HepG2 (cell line): ENCODE data around the gene ZNF586. TPM values are rescaled to one million over a fixed set of nuclear protein-coding genes. Genes with fewer than 3 reads are reported as not detected.

Experiments used
- ATAC-seq: fragments of 200-7000 bp; cut with Tn5 transposase; 3 replicates; pipeline ENCODE4 v1.9.1; 2020; ENCODE audit warnings: mild to moderate bottlenecking, moderate library complexity
- BruUV-seq: library from RNA; stranded (reverse); fragments of 400-500 nt; replicated peaks from 2 replicates; lab custom pipeline; 2021; lab: Mats Ljungman, UMichigan
- CTCF ChIA-PET: fragments of 300-600 bp; formaldehyde crosslinking; extraction: SDS; loops from one replicate; lab custom pipeline; 2021; ENCODE audit warnings: low total read pairs, inconsistent platforms, low intra/inter-chr PET ratio; lab: Yijun Ruan, JAX
- POLR2A ChIA-PET: fragments of 350-600 bp; sonication (Branson Sonifier 250); formaldehyde crosslinking; loops from one replicate; lab custom pipeline; 2020; ENCODE audit warnings: antibody characterized with exemption, inconsistent platforms; lab: Yijun Ruan, JAX
- DNase-seq: peaks from one replicate; pipeline ENCODE4 v3.0.0-alpha.2; 2015; ENCODE audit warnings: low spot score
- FAIRE-seq: peaks from 3 replicates; lab custom pipeline; 2011; peaks lifted over from hg19 to GRCh38; lab: Jason Lieb, UNC
- H2AFZ ChIP-seq: one replicate; pipeline ENCODE4 v1.6.1; 2011; ENCODE audit warnings: low read length, inconsistent platforms
- H3K27ac ChIP-seq: fragments of 300-600 bp; 3 replicates; pipeline ENCODE4 v1.8.0; 2011; ENCODE audit warnings: mixed run types, mild to moderate bottlenecking, mixed read lengths, low read length, inconsistent platforms; ENCODE audit not compliant: insufficient read depth; ENCODE audit errors: extremely low read length
- H3K27me3 ChIP-seq, 2 experiments: fragments of 200-600 bp in 1 of 2; 2 replicates in 1 of 2; 3 replicates in 1 of 2; pipeline versions ENCODE4 v1.6.0 to v1.8.0; 2011; ENCODE audit warnings: low read length in 2 of 2, mild to moderate bottlenecking in 2 of 2, moderate library complexity in 2 of 2, inconsistent platforms in 1 of 2; ENCODE audit not compliant: insufficient read depth in 2 of 2, control insufficient read depth in 1 of 2
- H3K36me3 ChIP-seq, 2 experiments: fragments of 200-600 bp in 1 of 2; replicated peaks in 1 of 2; 2 replicates in 1 of 2; 3 replicates in 1 of 2; pipeline versions ENCODE4 v1.5.1 to v1.8.0; 2011; ENCODE audit warnings: low read length in 2 of 2, inconsistent platforms in 1 of 2; ENCODE audit not compliant: insufficient read depth in 2 of 2, control insufficient read depth in 1 of 2
- H3K4me1 ChIP-seq: 2 replicates; pipeline ENCODE4 v1.5.1; 2012; ENCODE audit warnings: low read length, inconsistent platforms; ENCODE audit not compliant: insufficient read depth
- H3K4me2 ChIP-seq: 2 replicates; pipeline ENCODE4 v1.6.0; 2011; ENCODE audit warnings: low read depth, low read length, inconsistent platforms
- H3K4me3 ChIP-seq, 3 experiments: fragments of 200-600 bp in 1 of 3; sonication (generic), shearing (Covaris generic) in 1 of 3; replicated peaks in 1 of 3; 2 replicates each; pipeline ENCODE4 v1.5.1; 2011 to 2016; ENCODE audit warnings: low read length in 3 of 3, inconsistent platforms in 2 of 3, low read depth in 2 of 3, mild to moderate bottlenecking in 2 of 3, control low read depth in 1 of 3, mixed read lengths in 1 of 3; ENCODE audit not compliant: insufficient read depth in 1 of 3
- H3K79me2 ChIP-seq: one replicate; pipeline ENCODE4 v1.6.1; 2011; ENCODE audit warnings: low read length, inconsistent platforms; ENCODE audit not compliant: insufficient read depth
- H3K9ac ChIP-seq: 2 replicates; pipeline ENCODE4 v1.6.0; 2011; ENCODE audit warnings: mild to moderate bottlenecking, low read depth, low read length, inconsistent platforms; ENCODE audit not compliant: insufficient read depth
- H3K9me3 ChIP-seq: 2 replicates; pipeline ENCODE4 v1.5.1; 2012; ENCODE audit warnings: mild to moderate bottlenecking, low read length
- H4K20me1 ChIP-seq: 2 replicates; pipeline ENCODE4 v1.6.0; 2011; ENCODE audit warnings: inconsistent platforms, mild to moderate bottlenecking, low read length, moderate library complexity; ENCODE audit not compliant: insufficient read depth
- CREM ChIP-seq, 2 experiments: sonication (generic) in 1 of 2; formaldehyde crosslinking in 1 of 2; IDR thresholded peaks; 2 replicates each; pipeline versions ENCODE4 v1.4.0 to v1.6.1; 2016 to 2020; ENCODE audit warnings: antibody characterized with exemption in 1 of 2, mild to moderate bottlenecking in 1 of 2, missing genetic modification reagents in 1 of 2
- PATZ1 ChIP-seq: sonication (generic); formaldehyde crosslinking; IDR thresholded peaks from 2 replicates; pipeline ENCODE4 v1.4.0; 2020; ENCODE audit warnings: missing genetic modification reagents
- PBX2 ChIP-seq: IDR thresholded peaks from 2 replicates; pipeline ENCODE4 v1.6.1; 2016; ENCODE audit warnings: control low read depth
- RARA ChIP-seq: IDR thresholded peaks from 2 replicates; pipeline ENCODE4 v1.6.1; 2016; ENCODE audit warnings: missing genetic modification reagents, missing compliant biosample characterization
- SRF ChIP-seq: IDR thresholded peaks from 2 replicates; pipeline ENCODE4 v1.6.1; 2011; ENCODE audit warnings: mild to moderate bottlenecking, low read depth, low read length, moderate library complexity
- ZNF460 ChIP-seq: sonication (generic); formaldehyde crosslinking; IDR thresholded peaks from 2 replicates; pipeline ENCODE4 v1.5.1; 2020; ENCODE audit warnings: missing genetic modification reagents, mild to moderate bottlenecking, borderline replicate concordance
- ZSCAN5A ChIP-seq: sonication (generic); formaldehyde crosslinking; IDR thresholded peaks from 2 replicates; pipeline ENCODE4 v1.8.0; 2022; ENCODE audit warnings: mild to moderate bottlenecking, missing genetic modification reagents, borderline replicate concordance
- WGBS: methylation state at CpG from one replicate; pipeline ENCODE4 v1.1.6; 2017; ENCODE audit warnings: low lambda C conversion rate; 5-methylcytosine and 5-hydroxymethylcytosine counted together
- in situ Hi-C: cut with HindIII; loops from 2 replicates; pipeline ENCODE4 v1.10.0; 2017; ENCODE audit warnings: low pct_unique_long_range_greater_than_20kb; ENCODE audit not compliant: extremely low pct_ligation_motif_present
- intact Hi-C: fragments of 100-400 bp; cut with micrococcal nuclease; formaldehyde crosslinking; loops from one replicate; pipeline ENCODE4 v1.10.0; 2022; ENCODE audit not compliant: unreplicated experiment
- polyA plus RNA-seq, 8 experiments: library from polyadenylated mRNA; depleted of rRNA in 3 of 8; stranded (reverse) in 7 of 8; unstranded in 1 of 8; fragments of >200 nt; fragmentation: Illumina TruSeq in 4 of 8; extraction: Trizol in 4 of 8; gene quantifications; 2 replicates each; pipeline versions ENCODE4 v1.2.1 to v1.2.3, GENCODE V29; 2011 to 2016; ENCODE audit warnings: low read depth in 4 of 8, missing spikeins in 1 of 8, mixed read lengths in 1 of 8; ENCODE audit not compliant: insufficient read depth in 1 of 8
- total RNA-seq, 5 experiments: library from RNA; depleted of rRNA; stranded (reverse); fragments of >200 nt; fragmentation: Illumina TruSeq; extraction: Trizol; gene quantifications; 2 replicates each; pipeline ENCODE4 v1.2.3, GENCODE V29; 2016; ENCODE audit warnings: low read depth in 1 of 5

ZNF586 gene
- total and polyA plus RNA-seq, 2 of the 13 experiments (the other 11 are each of a cell fraction or from before 2014, with no cell fraction given): 0.50 to 3.4 TPM

- TF ChIP-seq ZSCAN5A: no peak
- TF ChIP-seq PBX2: no peak
- TF ChIP-seq SRF: no peak
These were observed 7.4 kb downstream of the ZNF586 start (continued) for GRCh38 chr19:57776764-57777296.

- no peak for FAIRE-seq
- H3K36me3 ChIP-seq: peaks cover 4 to 32% of the 10 kb centered on the region in 2 experiments
- no peaks in the 10 kb centered on the region for H3K27me3 ChIP-seq
- no peak overlapping the region for H2AFZ ChIP-seq
- DNase-seq: peak; percentile 68
- no TSS peak for BruUV-seq
- H3K27ac ChIP-seq: no peak overlapping the region
- H3K9ac ChIP-seq: no peak overlapping the region
- WGBS: 88% methylated on average over 4 of the region's 4 CpGs
- no peaks in the 10 kb centered on the region for H3K79me2 ChIP-seq
- no peak overlapping the region for H3K4me3 ChIP-seq
- H3K9me3 ChIP-seq: no peaks in the 10 kb centered on the region
- ChIA-PET CTCF (no interaction called here), POLR2A (no interaction called here)
- intact Hi-C loops: no loop called here
- no peaks in the 10 kb centered on the region for H4K20me1 ChIP-seq
- no peak overlapping the region for H3K4me2 ChIP-seq
- ATAC-seq: no peak; the same call in 2 of the 3 replicates
- TF ChIP-seq RARA (CRISPR knock-in tag) (peak; percentile 56), CREM (IDR thresholded peaks at IDR 0.05) (peak; percentile 27; the same call in 1 of the 2 replicates), CREM (CRISPR knock-in tag; IDR thresholded peaks at IDR 0.05) (no peak), PATZ1 (CRISPR knock-in tag) (peak; percentile 19; the same call in 1 of the 2 replicates), ZNF460 (CRISPR knock-in tag) (no peak)
- H3K4me1 ChIP-seq: peaks cover 7% of the 10 kb centered on the region; the same call in 1 of the 2 replicates
- in situ Hi-C loops: no loop called here
These were observed 8.9 kb downstream of the ZNF586 start for GRCh38 chr19:57778336-57778735.
